HG03439 (cell line): ENCODE results near the gene RTF2.

Source experiments
- ATAC-seq: cut with Tn5 transposase; IDR thresholded peaks from one replicate; pipeline ENCODE4 v1.9.1; 2021; ENCODE audit warnings: mild to moderate bottlenecking, moderate library complexity; ENCODE audit not compliant: unreplicated experiment

The RTF2 gene

GRCh38 chr20:56468316-56469076, at the start of gene RTF2:
TSS of gene RTF2 (plus strand) at chr20:56468627. CDS start at chr20:56468698, 71 bp downstream.
- ATAC-seq: peak; percentile 98

GRCh38 chr20:56420028-56420427, 48.4 kb upstream of the RTF2 start:
- ATAC-seq: no peak

- no peak for ATAC-seq
Observed at GRCh38 chr20:56420940-56421688, 47.3 kb upstream of the RTF2 start.

GRCh38 chr20:56422076-56422823, 46.2 kb upstream of the RTF2 start:
- no peak for ATAC-seq

- no peak for ATAC-seq
Observed at GRCh38 chr20:56422824-56423189, 45.6 kb upstream of the RTF2 start.

- ATAC-seq: no peak
Observed at GRCh38 chr20:56423211-56423610, 45.2 kb upstream of the RTF2 start.

GRCh38 chr20:56423886-56424285, 44.5 kb upstream of the RTF2 start:
- ATAC-seq: no peak

GRCh38 chr20:56424931-56425330, 43.5 kb upstream of the RTF2 start:
- no peak for ATAC-seq

- no peak for ATAC-seq
Observed at GRCh38 chr20:56426026-56426425, 42.4 kb upstream of the RTF2 start.

GRCh38 chr20:56426926-56427325, 41.5 kb upstream of the RTF2 start:
- no peak for ATAC-seq

- no peak for ATAC-seq
Observed at GRCh38 chr20:56427797-56428196, 40.6 kb upstream of the RTF2 start.

- ATAC-seq: no peak
Observed at GRCh38 chr20:56428410-56428809, 40.0 kb upstream of the RTF2 start.

- ATAC-seq: no peak
Observed at GRCh38 chr20:56428881-56429280, 39.5 kb upstream of the RTF2 start.

GRCh38 chr20:56429502-56429901, 38.9 kb upstream of the RTF2 start:
- no peak for ATAC-seq

- ATAC-seq: no peak
Observed at GRCh38 chr20:56429941-56430340, 38.5 kb upstream of the RTF2 start.

- no peak for ATAC-seq
Observed at GRCh38 chr20:56430461-56430860, 38.0 kb upstream of the RTF2 start.

GRCh38 chr20:56430957-56431356, 37.5 kb upstream of the RTF2 start:
- ATAC-seq: no peak

GRCh38 chr20:56431471-56431870, 37.0 kb upstream of the RTF2 start:
- no peak for ATAC-seq

GRCh38 chr20:56433221-56433879, 35.1 kb upstream of the RTF2 start:
- ATAC-seq: no peak

GRCh38 chr20:56433880-56434255, 34.6 kb upstream of the RTF2 start:
- no peak for ATAC-seq
